ENCODE measurements around the gene FRMD6. TPM values are rescaled to one million over a fixed set of nuclear protein-coding genes. Genes with fewer than 3 reads are reported as not detected.

FRMD6 gene
- polyA plus RNA-seq, 1 experiment: 221 TPM

- no peaks in the 10 kb centered on the region for H3K9me3 ChIP-seq (ENCODE audit: control insufficient read depth, insufficient read depth, low read length)
- ChIA-PET CTCF (interaction anchor here (0.9 to 4.0 kb wide), 2 partner anchors 118 to 366 kb away, joined by 4 to 17 read pairs; no protein-coding TSS in a partner anchor), POLR2A (no interaction called here)
- DNase-seq (ENCODE audit: low read depth, low spot score): no peak
- TF ChIP-seq, protein P1, sequence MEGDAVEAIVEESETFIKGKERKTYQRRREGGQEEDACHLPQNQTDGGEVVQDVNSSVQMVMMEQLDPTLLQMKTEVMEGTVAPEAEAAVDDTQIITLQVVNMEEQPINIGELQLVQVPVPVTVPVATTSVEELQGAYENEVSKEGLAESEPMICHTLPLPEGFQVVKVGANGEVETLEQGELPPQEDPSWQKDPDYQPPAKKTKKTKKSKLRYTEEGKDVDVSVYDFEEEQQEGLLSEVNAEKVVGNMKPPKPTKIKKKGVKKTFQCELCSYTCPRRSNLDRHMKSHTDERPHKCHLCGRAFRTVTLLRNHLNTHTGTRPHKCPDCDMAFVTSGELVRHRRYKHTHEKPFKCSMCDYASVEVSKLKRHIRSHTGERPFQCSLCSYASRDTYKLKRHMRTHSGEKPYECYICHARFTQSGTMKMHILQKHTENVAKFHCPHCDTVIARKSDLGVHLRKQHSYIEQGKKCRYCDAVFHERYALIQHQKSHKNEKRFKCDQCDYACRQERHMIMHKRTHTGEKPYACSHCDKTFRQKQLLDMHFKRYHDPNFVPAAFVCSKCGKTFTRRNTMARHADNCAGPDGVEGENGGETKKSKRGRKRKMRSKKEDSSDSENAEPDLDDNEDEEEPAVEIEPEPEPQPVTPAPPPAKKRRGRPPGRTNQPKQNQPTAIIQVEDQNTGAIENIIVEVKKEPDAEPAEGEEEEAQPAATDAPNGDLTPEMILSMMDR (IDR thresholded peaks at IDR 0.05; ENCODE audit: low read depth, low read length): no peak
- H3K27ac ChIP-seq (ENCODE audit: low read depth, low read length): no peak overlapping the region
- no peaks in the 10 kb centered on the region for H3K27me3 ChIP-seq (ENCODE audit: control insufficient read depth, insufficient read depth, low read length)
- H3K4me3 ChIP-seq (ENCODE audit: low read depth, low read length): peak overlapping the region; percentile 37; the same call in 1 of the 2 replicates
These were observed 6.9 kb downstream of the FRMD6 start for GRCh38 chr14:51658441-51659173.

DNA sequence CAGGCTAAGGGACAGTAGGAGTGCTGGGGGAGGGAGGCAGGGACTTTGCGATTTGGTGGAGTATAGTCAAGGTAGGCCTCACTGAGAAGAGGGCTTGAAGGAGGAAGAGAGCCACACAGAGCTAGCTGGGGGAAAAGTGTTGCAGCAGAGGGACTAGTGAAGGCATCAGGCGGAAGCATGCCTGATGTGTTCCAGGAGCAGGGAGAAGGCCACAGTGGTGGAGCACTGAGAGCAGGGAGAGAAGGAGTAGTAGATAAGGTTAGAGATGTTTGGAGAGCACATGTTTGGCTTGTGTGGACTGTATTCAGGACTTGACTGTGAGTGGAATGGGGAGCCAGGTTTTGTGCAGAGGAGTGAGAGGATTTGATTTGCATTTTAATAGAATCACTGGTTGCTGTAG lies 9.0 kb downstream of the FRMD6 start:
- no peak for DNase-seq (ENCODE audit: low read depth, low spot score)
- ChIA-PET CTCF (no interaction called here), POLR2A (no interaction called here)
- no peak overlapping the region for H3K27ac ChIP-seq (ENCODE audit: low read depth, low read length)
- H3K27me3 ChIP-seq (ENCODE audit: control insufficient read depth, insufficient read depth, low read length): no peaks in the 10 kb centered on the region
- H3K9me3 ChIP-seq (ENCODE audit: control insufficient read depth, insufficient read depth, low read length): peaks cover 2% of the 10 kb centered on the region; the same call in 1 of the 2 replicates
- TF ChIP-seq, protein P1 (IDR thresholded peaks at IDR 0.05; ENCODE audit: low read depth, low read length): no peak
- H3K4me3 ChIP-seq (ENCODE audit: low read depth, low read length): no peak overlapping the region

GRCh38 chr14:51661504-51661903 lies 9.8 kb downstream of the FRMD6 start:
- CTCF ChIA-PET: interaction anchor here (0.9 to 2.0 kb wide), 3 partner anchors 10 to 119 kb away, joined by 3 to 7 read pairs (median 5); partner anchors contain the start of gene FRMD6
- H3K9me3 ChIP-seq (ENCODE audit: control insufficient read depth, insufficient read depth, low read length): peaks cover 2% of the 10 kb centered on the region; the same call in 1 of the 2 replicates
- H3K27me3 ChIP-seq (ENCODE audit: control insufficient read depth, insufficient read depth, low read length): no peaks in the 10 kb centered on the region
- POLR2A ChIA-PET: no interaction called here
- no peak for DNase-seq (ENCODE audit: low read depth, low spot score)
- TF ChIP-seq, protein P1 (IDR thresholded peaks at IDR 0.05; ENCODE audit: low read depth, low read length): no peak
- no peak overlapping the region for H3K4me3 ChIP-seq (ENCODE audit: low read depth, low read length)
- H3K27ac ChIP-seq (ENCODE audit: low read depth, low read length): no peak overlapping the region

DNA sequence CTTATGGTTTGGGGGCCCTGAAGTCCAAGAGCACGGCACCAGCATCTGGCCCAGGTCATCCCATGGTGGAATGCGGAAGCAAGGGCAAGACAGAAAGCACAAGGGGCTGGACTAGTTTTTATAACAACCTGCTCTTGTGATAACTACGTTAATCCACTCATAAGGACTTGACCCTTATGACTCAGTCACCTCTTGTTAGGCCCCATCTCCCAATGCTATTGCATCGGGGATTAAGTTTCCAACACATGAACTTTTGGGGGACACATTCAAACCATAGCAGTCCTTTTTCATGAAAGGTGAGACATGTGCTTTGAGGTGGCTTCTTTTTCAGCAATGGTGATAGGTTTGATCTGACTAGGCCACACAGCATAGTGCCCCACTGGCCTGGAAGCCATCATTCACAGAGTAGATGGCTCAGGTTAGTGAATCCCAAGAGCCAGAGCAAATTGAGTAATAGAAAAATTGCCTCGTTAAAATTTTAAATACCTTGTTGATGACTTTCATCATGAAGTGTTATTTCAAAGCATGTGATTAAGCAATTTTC lies 12.1 kb downstream of the FRMD6 start:
- CTCF ChIA-PET: interaction anchor here (1.5 to 2.0 kb wide), 3 partner anchors 11 to 381 kb away, joined by 4 to 7 read pairs (median 5); no protein-coding TSS in a partner anchor
- Histone ChIP-seq H3K9me3 (ENCODE audit: control insufficient read depth, insufficient read depth, low read length) (peaks cover 2% of the 10 kb centered on the region; the same call in 1 of the 2 replicates), H3K4me3 (ENCODE audit: low read depth, low read length) (no peak overlapping the region), H3K27ac (ENCODE audit: low read depth, low read length) (no peak overlapping the region), H3K27me3 (ENCODE audit: control insufficient read depth, insufficient read depth, low read length) (no peaks in the 10 kb centered on the region)
- DNase-seq (ENCODE audit: low read depth, low spot score): no peak
- POLR2A ChIA-PET: no interaction called here
- TF ChIP-seq, protein P1 (IDR thresholded peaks at IDR 0.05; ENCODE audit: low read depth, low read length): no peak

GRCh38 chr14:51666070-51666469 lies 14.4 kb downstream of the FRMD6 start:
- H3K4me3 ChIP-seq (ENCODE audit: low read depth, low read length): no peak overlapping the region
- CTCF ChIA-PET: interaction anchor here (1.8 to 2.0 kb wide), 2 partner anchors 114 to 383 kb away, joined by 3 to 6 read pairs; no protein-coding TSS in a partner anchor
- DNase-seq (ENCODE audit: low read depth, low spot score): no peak

More at GRCh38 chr14:51666070-51666469, 14.4 kb downstream of the FRMD6 start:
- Histone ChIP-seq H3K27me3 (ENCODE audit: control insufficient read depth, insufficient read depth, low read length) (no peaks in the 10 kb centered on the region), H3K27ac (ENCODE audit: low read depth, low read length) (no peak overlapping the region), H3K9me3 (ENCODE audit: control insufficient read depth, insufficient read depth, low read length) (peaks cover 2% of the 10 kb centered on the region; the same call in 1 of the 2 replicates)
- POLR2A ChIA-PET: no interaction called here
- TF ChIP-seq, protein P1 (IDR thresholded peaks at IDR 0.05; ENCODE audit: low read depth, low read length): no peak

Data from AG04450 (cell line).